NCI-H446 treated with DMSO at 0.1 percent for 48 hours (cell line): Measurements from ENCODE around the gene EHMT1.
"Not testable (repeated sequence)": the region's sequence is repeated elsewhere in the genome, so short reads cannot be mapped to it uniquely, and the experiment has no call there.

Experiments used
- DNase-seq: peaks from one replicate; lab custom pipeline; 2025; lab: John Stamatoyannopoulos, UW

The EHMT1 gene

GRCh38 chr9:137720571-137721110 is 101.8 kb downstream of the EHMT1 start:
- no peak for DNase-seq

GRCh38 chr9:137721479-137721878 is 102.7 kb downstream of the EHMT1 start:
- no peak for DNase-seq

GRCh38 chr9:137721899-137722298 is 103.1 kb downstream of the EHMT1 start:
- no peak for DNase-seq

GRCh38 chr9:137722481-137722880 is 103.7 kb downstream of the EHMT1 start:
- no peak for DNase-seq

GRCh38 chr9:137723356-137723755 is 104.6 kb downstream of the EHMT1 start:
- not testable (repeated sequence) for DNase-seq

- no peak for DNase-seq
These were observed 105.1 kb downstream of the EHMT1 start for GRCh38 chr9:137723783-137724445.

GRCh38 chr9:137724818-137725240 is 106.0 kb downstream of the EHMT1 start:
- DNase-seq, result no peak

- DNase-seq, result no peak
These were observed 106.8 kb downstream of the EHMT1 start for GRCh38 chr9:137725598-137725997.

- DNase-seq, result not testable (repeated sequence)
These were observed 107.5 kb downstream of the EHMT1 start for GRCh38 chr9:137726336-137726735.

GRCh38 chr9:137726764-137727163 is 108.0 kb downstream of the EHMT1 start:
- DNase-seq, result no peak

GRCh38 chr9:137727716-137728115 is 108.9 kb downstream of the EHMT1 start:
- no peak for DNase-seq

GRCh38 chr9:137728444-137729311 is 109.9 kb downstream of the EHMT1 start:
- no peak for DNase-seq

- DNase-seq, result no peak
These were observed 112.6 kb downstream of the EHMT1 start for GRCh38 chr9:137731216-137731946.

- no peak for DNase-seq
These were observed 113.4 kb downstream of the EHMT1 start for GRCh38 chr9:137731947-137732813.

GRCh38 chr9:137733429-137733828 is 114.6 kb downstream of the EHMT1 start:
- no peak for DNase-seq

- DNase-seq, result no peak
These were observed 115.4 kb downstream of the EHMT1 start for GRCh38 chr9:137734181-137734580.

GRCh38 chr9:137738182-137738696 is 119.4 kb downstream of the EHMT1 start:
- DNase-seq, result not testable (repeated sequence)

- no peak for DNase-seq
These were observed 119.9 kb downstream of the EHMT1 start for GRCh38 chr9:137738703-137739102.

- DNase-seq, result no peak
These were observed 120.8 kb downstream of the EHMT1 start for GRCh38 chr9:137739371-137740309.

GRCh38 chr9:137740312-137740711 is 121.5 kb downstream of the EHMT1 start:
- no peak for DNase-seq
